NT2/D1 (cell line): ENCODE data around the gene CDC14A.

Experiments used
- SUZ12 ChIP-seq: IDR thresholded peaks from 2 replicates; pipeline ENCODE4 v1.6.1; 2011; ENCODE audit not compliant: insufficient read length, insufficient read depth; ENCODE audit errors: extremely low read depth
- YY1 ChIP-seq: IDR thresholded peaks from 2 replicates; pipeline ENCODE4 v1.6.1; 2011; ENCODE audit not compliant: insufficient read length, insufficient read depth
- ZNF274 ChIP-seq: IDR thresholded peaks from 2 replicates; pipeline ENCODE4 v1.6.1; 2011; ENCODE audit warnings: mild to moderate bottlenecking, low read depth, low read length

DNA sequence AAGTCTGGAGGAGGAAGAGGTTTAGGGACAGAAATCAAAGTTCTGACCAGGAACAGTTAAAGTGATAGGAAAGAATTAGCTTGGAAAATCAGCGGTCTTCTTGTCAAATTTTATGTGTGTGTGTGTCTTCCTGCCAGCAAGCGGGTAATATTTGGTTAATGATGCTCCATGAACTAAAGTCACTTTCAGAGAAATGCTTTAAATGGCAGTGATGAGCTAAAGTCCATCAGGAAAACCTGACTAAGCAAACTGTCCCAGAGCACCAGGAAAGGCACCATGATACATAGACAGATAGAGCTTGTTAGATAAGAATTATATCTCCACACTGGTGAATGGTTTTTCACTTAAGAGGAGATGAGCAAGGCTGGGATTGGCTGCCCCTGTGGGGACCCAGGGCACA is 10.0 kb upstream of the CDC14A start:
- TF ChIP-seq ZNF274, result no peak
- TF ChIP-seq SUZ12, result no peak
- TF ChIP-seq YY1, result no peak
